Body of pancreas (tissue), 4 donors: Measurements from ENCODE around the gene PPFIA1. TPM values are rescaled to one million over a fixed set of nuclear protein-coding genes. Genes with fewer than 3 reads are reported as not detected.
"Not testable (repeated sequence)": the region's sequence is repeated elsewhere in the genome, so short reads cannot be mapped to it uniquely, and the experiment has no call there.

Experiments used
- ATAC-seq: fragments of 150-250 bp; one replicate; pipeline ENCODE4 v1.9.1; 2016
- DNase-seq, 4 donors: peaks; one replicate each; pipeline ENCODE4 v3.0.0-alpha.2; 2019
- H3K27ac ChIP-seq, 4 donors: fragments of 200-600 bp; sonication (generic); 1 replicate in 3 of 4; 2 replicates in 1 of 4; pipeline versions ENCODE4 v1.5.1 to v1.6.1; 2016 to 2019; ENCODE audit warnings: mild to moderate bottlenecking in 1 of 4, mixed read lengths in 1 of 4, moderate library complexity in 1 of 4
- H3K27me3 ChIP-seq, 2 donors: fragments of 200-600 bp; sonication (generic); one replicate each; pipeline ENCODE4 v1.6.0; 2016; ENCODE audit warnings: mild to moderate bottlenecking in 1 of 2
- H3K36me3 ChIP-seq, 2 donors: fragments of 200-600 bp; sonication (generic); replicated peaks in 1 of 2; 2 replicates each; pipeline ENCODE4 v1.5.1; 2016; ENCODE audit warnings: low read depth in 2 of 2; ENCODE audit not compliant: insufficient read depth in 1 of 2
- H3K4me1 ChIP-seq: fragments of 200-600 bp; sonication (generic); one replicate; pipeline ENCODE4 v1.6.0; 2016
- H3K4me3 ChIP-seq, 2 donors: fragments of 200-600 bp; sonication (generic); 1 replicate in 1 of 2; 2 replicates in 1 of 2; pipeline ENCODE4 v1.5.1; 2016 to 2019
- H3K9me3 ChIP-seq, 3 donors: fragments of 200-600 bp; sonication (generic); 1 replicate in 2 of 3; 2 replicates in 1 of 3; pipeline ENCODE4 v1.5.1; 2016
- POLR2A ChIP-seq, 3 donors: fragments of 450-650 bp; IDR thresholded peaks; one replicate each; pipeline ENCODE4 v1.6.1; 2016; ENCODE audit warnings: antibody characterized with exemption in 3 of 3, mild to moderate bottlenecking in 2 of 3
- WGBS, 2 donors: methylation state at CpG; one replicate each; pipeline ENCODE4 v1.1.5; 2017; 5-methylcytosine and 5-hydroxymethylcytosine counted together
- intact Hi-C: fragments of 100-400 bp; cut with DNase I; formaldehyde crosslinking; loops from one replicate; pipeline ENCODE4 v1.15.1; 2023
- total RNA-seq, 2 donors: library from RNA; depleted of rRNA; stranded (reverse); fragments of >200 nt; gene quantifications; one replicate each; pipeline ENCODE4 v1.1.0, GENCODE V29; 2016
- TF ChIP-seq, protein P1 (sequence below), 7 experiments: fragments of 450-650 bp in 4 of 7; fragments of 200-600 bp in 3 of 7; sonication (generic) in 3 of 7; IDR thresholded peaks; one replicate each; pipeline ENCODE4 v1.5.1; 2016 to 2019; ENCODE audit warnings: antibody characterized with exemption in 7 of 7

The PPFIA1 gene
- total RNA-seq, 2 donors from 2014 or later: 22.1 to 29.3 TPM

GRCh38 chr11:70289582-70289981 is 19.1 kb downstream of the PPFIA1 start:
- Histone ChIP-seq H3K9me3 (no peaks in the 10 kb centered on the region), H3K36me3 (peaks cover 0 to 4% of the 10 kb centered on the region in 2 donors), H3K27me3 (no peaks in the 10 kb centered on the region), H3K4me1 (no peaks in the 10 kb centered on the region), H3K27ac (no peak overlapping the region), H3K4me3 (no peak overlapping the region)
- intact Hi-C loops: no loop called here
- ATAC-seq: no peak
- WGBS, 2 donors: 98 to 99% methylated on average over 4 of the region's 4 CpGs
- DNase-seq: no peak
- TF ChIP-seq, protein P1, sequence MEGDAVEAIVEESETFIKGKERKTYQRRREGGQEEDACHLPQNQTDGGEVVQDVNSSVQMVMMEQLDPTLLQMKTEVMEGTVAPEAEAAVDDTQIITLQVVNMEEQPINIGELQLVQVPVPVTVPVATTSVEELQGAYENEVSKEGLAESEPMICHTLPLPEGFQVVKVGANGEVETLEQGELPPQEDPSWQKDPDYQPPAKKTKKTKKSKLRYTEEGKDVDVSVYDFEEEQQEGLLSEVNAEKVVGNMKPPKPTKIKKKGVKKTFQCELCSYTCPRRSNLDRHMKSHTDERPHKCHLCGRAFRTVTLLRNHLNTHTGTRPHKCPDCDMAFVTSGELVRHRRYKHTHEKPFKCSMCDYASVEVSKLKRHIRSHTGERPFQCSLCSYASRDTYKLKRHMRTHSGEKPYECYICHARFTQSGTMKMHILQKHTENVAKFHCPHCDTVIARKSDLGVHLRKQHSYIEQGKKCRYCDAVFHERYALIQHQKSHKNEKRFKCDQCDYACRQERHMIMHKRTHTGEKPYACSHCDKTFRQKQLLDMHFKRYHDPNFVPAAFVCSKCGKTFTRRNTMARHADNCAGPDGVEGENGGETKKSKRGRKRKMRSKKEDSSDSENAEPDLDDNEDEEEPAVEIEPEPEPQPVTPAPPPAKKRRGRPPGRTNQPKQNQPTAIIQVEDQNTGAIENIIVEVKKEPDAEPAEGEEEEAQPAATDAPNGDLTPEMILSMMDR (IDR thresholded peaks at IDR 0.05): no peak
- TF ChIP-seq POLR2A (IDR thresholded peaks at IDR 0.05): no peak

DNA sequence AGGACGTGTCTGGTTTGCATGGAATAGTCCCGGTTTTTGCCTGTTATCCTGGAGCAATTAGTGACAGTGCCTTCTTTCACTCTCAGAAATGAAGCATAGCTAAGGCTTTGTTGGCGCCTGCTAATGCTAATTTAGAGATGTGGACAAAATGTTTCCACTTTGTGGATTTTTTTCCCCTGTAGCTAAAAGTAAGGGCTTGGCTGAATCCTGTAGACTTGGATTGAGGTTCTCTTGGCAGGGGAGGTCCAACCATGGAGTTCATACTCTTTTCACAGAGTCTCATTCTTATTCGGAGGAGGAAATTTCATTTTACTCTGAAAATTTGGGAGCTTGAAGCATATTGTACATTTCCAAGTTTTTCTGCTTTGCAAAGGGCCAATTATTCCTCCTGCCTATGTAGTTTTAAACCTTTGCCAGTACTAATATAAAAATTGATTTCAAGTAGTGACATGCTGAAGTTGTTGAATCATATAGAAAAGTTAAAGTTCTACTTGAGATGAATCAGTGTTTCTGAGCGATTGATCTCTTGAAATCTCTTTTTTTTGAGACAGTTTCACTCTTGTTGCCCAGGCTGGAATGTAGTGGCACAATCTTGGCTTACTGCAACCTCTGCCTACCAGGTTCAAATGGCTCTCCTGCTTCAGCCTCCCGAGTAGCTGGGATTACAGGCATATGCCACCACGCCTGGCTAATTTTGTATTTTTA is 20.0 kb downstream of the PPFIA1 start:
- H3K9me3 ChIP-seq: no peaks in the 10 kb centered on the region
- TF ChIP-seq, protein P1 (IDR thresholded peaks at IDR 0.05): no peak
- TF ChIP-seq POLR2A (IDR thresholded peaks at IDR 0.05): no peak
- H3K27ac ChIP-seq: no peak overlapping the region
- no peak overlapping the region for H3K4me3 ChIP-seq
- H3K4me1 ChIP-seq: no peaks in the 10 kb centered on the region
- intact Hi-C loops: no loop called here
- WGBS, 2 donors: 88 to 91% methylated on average over 7 of the region's 7 CpGs
- DNase-seq (no peak), ATAC-seq (no peak)
- no peaks in the 10 kb centered on the region for H3K27me3 ChIP-seq
- peaks cover 0 to 4% of the 10 kb centered on the region in 2 donors for H3K36me3 ChIP-seq

DNA sequence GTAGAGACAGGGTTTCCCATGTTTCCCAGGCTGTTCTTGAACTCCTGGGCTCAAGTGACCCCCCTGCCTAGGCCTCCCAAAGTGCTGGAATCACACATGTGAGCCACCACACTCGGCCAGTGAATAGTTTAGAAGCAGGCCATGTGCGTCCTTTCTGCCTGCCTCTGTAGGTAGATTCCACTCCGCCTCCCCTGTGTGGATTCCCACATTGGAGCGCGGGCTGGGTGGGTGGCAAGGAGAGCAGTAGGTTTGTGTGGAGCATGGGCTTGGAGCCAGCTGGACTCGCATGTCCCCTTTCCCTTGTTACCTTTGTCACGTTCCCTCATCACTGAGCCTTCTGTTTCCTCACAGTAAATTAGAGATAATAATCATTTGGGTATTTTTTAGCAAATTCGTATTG is 21.7 kb downstream of the PPFIA1 start:
- intact Hi-C loops: no loop called here
- H3K36me3 ChIP-seq: no peaks in the 10 kb centered on the region
- H3K4me1 ChIP-seq: no peaks in the 10 kb centered on the region
- no peak overlapping the region for H3K27ac ChIP-seq
- no peak for ATAC-seq
- H3K27me3 ChIP-seq: no peaks in the 10 kb centered on the region
- 90 to 91% methylated on average over 8 of the region's 8 CpGs for WGBS, 2 donors
- no peak for TF ChIP-seq POLR2A (IDR thresholded peaks at IDR 0.05)
- TF ChIP-seq, protein P1 (IDR thresholded peaks at IDR 0.05): no peak
- no peaks in the 10 kb centered on the region for H3K9me3 ChIP-seq
- H3K4me3 ChIP-seq: no peak overlapping the region
- DNase-seq: no peak

GRCh38 chr11:70292863-70293262 is 22.4 kb downstream of the PPFIA1 start:
- DNase-seq: no peak

DNA sequence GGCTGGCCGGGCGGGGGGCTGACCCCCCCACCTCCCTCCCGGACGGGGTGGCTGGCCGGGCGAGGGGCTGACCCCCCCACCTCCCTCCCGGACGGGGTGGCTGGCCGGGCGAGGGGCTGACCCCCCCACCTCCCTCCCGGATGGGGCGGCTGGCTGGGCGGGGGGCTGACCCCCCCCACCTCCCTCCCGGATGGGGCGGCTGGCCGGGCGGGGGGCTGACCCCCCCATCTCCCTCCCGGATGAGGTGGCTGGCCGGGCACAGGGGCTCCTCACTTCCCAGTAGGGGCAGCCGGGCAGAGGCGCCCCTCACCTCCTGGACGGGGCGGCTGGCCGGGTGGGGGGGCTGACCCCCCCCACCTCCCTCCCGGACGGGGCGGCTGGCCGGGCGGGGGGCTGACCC is 24.7 kb downstream of the PPFIA1 start:
- ATAC-seq, H3K4me3 ChIP-seq, intact Hi-C loops, H3K4me1 ChIP-seq, H3K27ac ChIP-seq, DNase-seq, H3K36me3 ChIP-seq, H3K27me3 ChIP-seq, H3K9me3 ChIP-seq: not testable (repeated sequence)
- no CpG with 5 or more reads among the region's 29 CpGs for WGBS, 2 donors

More at GRCh38 chr11:70292863-70293262, 22.4 kb downstream of the PPFIA1 start:
- Histone ChIP-seq H3K36me3 (no peaks in the 10 kb centered on the region), H3K27me3 (no peaks in the 10 kb centered on the region), H3K4me3 (no peak overlapping the region), H3K27ac (no peak overlapping the region), H3K4me1 (no peaks in the 10 kb centered on the region), H3K9me3 (no peaks in the 10 kb centered on the region)
- WGBS, 2 donors: 82 to 91% methylated on average over 6 of the region's 6 CpGs
- intact Hi-C loops: no loop called here
- no peak for TF ChIP-seq POLR2A (IDR thresholded peaks at IDR 0.05)
- TF ChIP-seq, protein P1 (IDR thresholded peaks at IDR 0.05): no peak
- ATAC-seq: no peak
